GM12875 (cell line): ENCODE results near the gene LINGO4.

ENCODE experiments used
- H3K4me3 ChIP-seq: one replicate; pipeline ENCODE4 v1.5.1; 2011; ENCODE audit warnings: low read depth, low read length, control low read depth
- CTCF ChIP-seq: IDR thresholded peaks from 2 replicates; pipeline ENCODE4 v1.5.1; 2011; ENCODE audit warnings: low read depth, mild to moderate bottlenecking, control low read depth, inconsistent platforms, low read length, moderate library complexity, borderline replicate concordance; ENCODE audit not compliant: insufficient read depth

LINGO4 gene

DNA sequence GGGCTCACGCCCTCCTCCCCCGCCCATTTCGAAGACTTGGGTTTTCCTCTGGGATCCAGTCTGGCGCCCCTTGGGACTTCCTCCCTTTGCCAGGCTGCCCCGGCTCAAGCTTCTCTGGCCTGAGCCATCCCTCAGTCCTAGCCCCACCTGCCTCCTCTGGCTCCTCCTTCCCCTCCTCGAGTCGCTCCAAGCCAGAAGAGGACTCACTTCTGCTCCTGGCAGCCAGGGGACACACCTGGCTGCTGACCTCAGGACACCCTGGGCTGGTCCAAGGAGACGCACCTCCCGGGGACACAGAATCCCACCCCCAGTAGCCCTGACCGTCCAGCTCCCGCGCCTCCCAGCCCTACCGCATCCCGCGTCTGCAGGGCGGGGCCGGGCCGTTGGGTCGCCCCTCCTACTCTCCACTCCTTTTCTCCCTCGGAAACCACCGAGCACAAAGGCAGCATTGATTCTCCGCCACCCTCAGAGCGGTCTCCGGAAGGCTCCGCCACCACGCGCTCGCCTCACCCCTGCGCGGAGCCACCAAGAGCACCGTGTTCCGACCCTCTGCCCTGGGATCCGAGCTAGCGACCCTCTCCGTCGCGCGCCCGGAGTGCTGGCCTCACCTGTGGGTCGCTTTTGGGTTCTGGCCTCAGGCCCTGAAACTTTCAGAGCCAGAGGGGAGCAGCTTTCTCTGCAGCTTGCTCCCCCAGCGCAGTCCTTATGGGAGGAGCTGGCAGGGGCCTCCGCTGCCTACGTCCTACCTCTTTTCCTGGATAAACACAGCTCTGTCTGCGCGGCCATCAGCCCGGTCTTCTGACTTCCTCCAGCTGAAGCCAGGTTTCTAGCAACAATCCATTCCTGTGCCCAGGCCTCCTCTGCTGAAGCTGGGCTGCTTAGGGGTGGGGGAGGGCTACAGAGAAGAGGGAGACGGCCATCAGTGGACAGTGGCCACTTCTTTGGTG lies 34.5 kb upstream of the LINGO4 start, which contains the start of gene C2CD4D:
TSS of gene C2CD4D (minus strand) at position 364 of the 947 bp plus-strand sequence. CDS start 831 bp downstream, outside the sequence.
- H3K4me3 ChIP-seq = peak within 1 kb of the TSS; percentile 36
- TF ChIP-seq CTCF = no peak

DNA sequence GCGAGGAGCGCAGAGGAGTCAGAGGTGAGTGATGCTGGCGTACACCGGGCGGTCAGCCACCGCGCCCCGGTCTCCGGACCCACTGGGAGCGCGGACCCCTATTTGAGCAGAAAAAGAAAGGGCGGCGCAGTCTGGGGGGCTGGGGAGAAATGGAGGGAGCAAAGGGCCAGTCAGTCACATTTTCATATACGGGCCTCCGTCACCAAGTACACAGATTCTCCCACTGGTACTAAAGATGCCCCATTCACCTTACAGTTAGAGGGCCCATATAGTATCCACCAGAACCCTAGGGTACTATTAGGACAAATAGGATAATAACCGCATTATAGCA lies 33.8 kb upstream of the LINGO4 start:
- no peak for TF ChIP-seq CTCF
- no peak overlapping the region for H3K4me3 ChIP-seq

DNA sequence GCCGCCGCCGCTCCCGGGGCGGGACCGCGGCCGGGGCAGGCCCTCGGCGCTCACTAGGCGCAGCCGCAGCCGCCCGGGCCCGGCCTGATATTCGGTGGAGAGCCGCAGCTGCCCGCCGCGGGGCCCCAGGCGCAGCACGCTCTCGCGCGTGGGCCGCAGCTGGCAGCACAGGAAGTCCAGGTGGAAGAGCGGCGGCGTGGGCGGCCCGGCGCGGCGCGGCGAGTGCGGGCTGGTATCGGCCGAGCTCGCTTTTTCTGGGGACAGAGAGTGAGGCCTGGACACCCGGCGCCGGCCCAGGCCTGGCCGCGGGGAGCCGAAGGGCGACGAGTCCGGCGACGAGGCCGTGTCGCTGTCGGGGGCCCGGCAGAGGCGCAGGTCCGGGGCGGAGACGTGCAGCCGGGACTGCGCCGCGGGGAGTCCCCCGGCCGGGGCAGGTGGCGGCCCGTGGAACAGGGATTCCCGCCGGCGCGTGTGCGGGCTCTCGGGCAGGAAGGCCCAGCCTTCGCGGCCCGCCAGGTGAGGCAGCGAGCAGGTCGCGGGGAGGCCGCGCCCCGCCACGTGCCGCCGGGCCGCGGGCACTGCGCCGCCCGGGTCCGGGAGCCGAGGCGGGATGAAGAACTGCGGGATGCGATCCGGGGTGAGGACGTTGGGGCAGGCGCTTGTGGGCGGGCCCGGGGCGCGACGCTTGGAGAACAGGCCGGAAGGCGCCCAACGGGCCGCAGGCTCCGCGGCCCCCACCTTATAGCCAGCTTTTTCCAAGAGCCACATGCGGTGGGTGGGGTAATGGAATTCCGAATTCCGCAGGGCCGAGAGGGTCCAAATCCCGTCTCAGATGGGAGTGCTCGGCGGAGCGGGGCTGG lies 33.2 kb upstream of the LINGO4 start:
- H3K4me3 ChIP-seq = no peak overlapping the region

DNA sequence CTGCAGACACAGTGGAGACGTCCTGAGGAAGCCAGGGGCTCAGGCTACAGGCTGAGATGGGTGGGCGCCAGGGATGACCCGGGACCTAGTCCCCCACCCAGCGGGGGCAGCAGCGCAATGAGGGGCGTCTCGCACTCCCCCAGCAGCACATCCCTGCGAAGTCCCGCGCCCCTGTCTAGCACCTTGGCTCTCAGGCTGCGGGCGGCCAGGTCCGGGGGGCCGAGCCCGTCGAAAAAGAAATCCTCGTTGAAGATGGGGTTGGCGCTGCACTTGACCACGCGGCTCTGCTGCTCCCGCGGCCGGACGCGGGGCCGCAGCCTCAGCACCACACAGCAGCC lies 32.6 kb upstream of the LINGO4 start:
- no peak overlapping the region for H3K4me3 ChIP-seq
- no peak for TF ChIP-seq CTCF

More for the DNA sequence above, 33.2 kb upstream of the LINGO4 start:
- no peak for TF ChIP-seq CTCF

GRCh38 chr1:151837197-151837596 lies 32.0 kb upstream of the LINGO4 start:
- no peak overlapping the region for H3K4me3 ChIP-seq
- no peak for TF ChIP-seq CTCF

GRCh38 chr1:151835596-151835995 lies 30.4 kb upstream of the LINGO4 start:
- H3K4me3 ChIP-seq = no peak overlapping the region
- no peak for TF ChIP-seq CTCF
